GM19043 (cell line): ENCODE data around the gene DNAH3.

Experiments used
- ATAC-seq: cut with Tn5 transposase; IDR thresholded peaks from one replicate; pipeline ENCODE4 v1.9.1; 2021; ENCODE audit warnings: low read depth; ENCODE audit not compliant: unreplicated experiment

The DNAH3 gene

GRCh38 chr16:20916942-20917341, 233.7 kb downstream of the DNAH3 start:
- no peak for ATAC-seq

- no peak for ATAC-seq
These were observed 234.4 kb downstream of the DNAH3 start for GRCh38 chr16:20916289-20916688.

- ATAC-seq = no peak
These were observed 239.3 kb downstream of the DNAH3 start for GRCh38 chr16:20911361-20911760.

GRCh38 chr16:20910781-20911321, 239.8 kb downstream of the DNAH3 start:
- no peak for ATAC-seq

- ATAC-seq = no peak
These were observed 244.0 kb downstream of the DNAH3 start for GRCh38 chr16:20906341-20907255.

- no peak for ATAC-seq
These were observed 245.1 kb downstream of the DNAH3 start for GRCh38 chr16:20905576-20905975.

- no peak for ATAC-seq
These were observed 246.1 kb downstream of the DNAH3 start for GRCh38 chr16:20904507-20905081.

GRCh38 chr16:20903899-20904506, 246.6 kb downstream of the DNAH3 start:
- ATAC-seq = no peak

GRCh38 chr16:20903116-20903898, 247.3 kb downstream of the DNAH3 start:
- no peak for ATAC-seq

GRCh38 chr16:20902426-20902825, 248.2 kb downstream of the DNAH3 start:
- no peak for ATAC-seq

GRCh38 chr16:20901436-20902112, 249.1 kb downstream of the DNAH3 start:
- ATAC-seq = peak; percentile 34

- ATAC-seq = no peak
These were observed 249.6 kb downstream of the DNAH3 start for GRCh38 chr16:20901068-20901435.

- ATAC-seq = peak; percentile 66
These were observed 250.2 kb downstream of the DNAH3 start, which contains the start of the genes DCUN1D3 and LYRM1 for GRCh38 chr16:20900299-20901067. DCUN1D3 (minus strand) TSS chr16:20900358; CDS start chr16:20862538, 37,820 bp downstream. LYRM1 (plus strand) TSS chr16:20900771; CDS start chr16:20915556, 14,785 bp downstream.

GRCh38 chr16:20899477-20900298, 251.0 kb downstream of the DNAH3 start:
- ATAC-seq = no peak

GRCh38 chr16:20899071-20899470, 251.6 kb downstream of the DNAH3 start:
- ATAC-seq = no peak

GRCh38 chr16:20897922-20898321, 252.7 kb downstream of the DNAH3 start:
- no peak for ATAC-seq

GRCh38 chr16:20897253-20897897, 253.3 kb downstream of the DNAH3 start:
- ATAC-seq = no peak

GRCh38 chr16:20894388-20894787, 256.3 kb downstream of the DNAH3 start:
- no peak for ATAC-seq
